G401 (cell line): ENCODE results near the gene SNAP29. TPM values are rescaled to one million over a fixed set of nuclear protein-coding genes. Genes with fewer than 3 reads are reported as not detected.

Source experiments
- DNase-seq: peaks from one replicate; pipeline ENCODE4 v3.0.0-alpha.2; 2015; ENCODE audit warnings: low spot score
- in situ Hi-C: cut with HindIII; loops from 2 replicates; pipeline ENCODE4 v1.10.0; 2016; ENCODE audit warnings: low sequenced_read_pairs, mixed read lengths
- total RNA-seq: library from RNA; depleted of rRNA; stranded (reverse); fragments of >200 nt; shearing (Covaris generic); gene quantifications from 2 replicates; pipeline ENCODE4 v1.2.3, GENCODE V29; 2014

SNAP29 gene
- total RNA-seq, 1 experiment from 2014 or later, result 8.3 TPM

DNA sequence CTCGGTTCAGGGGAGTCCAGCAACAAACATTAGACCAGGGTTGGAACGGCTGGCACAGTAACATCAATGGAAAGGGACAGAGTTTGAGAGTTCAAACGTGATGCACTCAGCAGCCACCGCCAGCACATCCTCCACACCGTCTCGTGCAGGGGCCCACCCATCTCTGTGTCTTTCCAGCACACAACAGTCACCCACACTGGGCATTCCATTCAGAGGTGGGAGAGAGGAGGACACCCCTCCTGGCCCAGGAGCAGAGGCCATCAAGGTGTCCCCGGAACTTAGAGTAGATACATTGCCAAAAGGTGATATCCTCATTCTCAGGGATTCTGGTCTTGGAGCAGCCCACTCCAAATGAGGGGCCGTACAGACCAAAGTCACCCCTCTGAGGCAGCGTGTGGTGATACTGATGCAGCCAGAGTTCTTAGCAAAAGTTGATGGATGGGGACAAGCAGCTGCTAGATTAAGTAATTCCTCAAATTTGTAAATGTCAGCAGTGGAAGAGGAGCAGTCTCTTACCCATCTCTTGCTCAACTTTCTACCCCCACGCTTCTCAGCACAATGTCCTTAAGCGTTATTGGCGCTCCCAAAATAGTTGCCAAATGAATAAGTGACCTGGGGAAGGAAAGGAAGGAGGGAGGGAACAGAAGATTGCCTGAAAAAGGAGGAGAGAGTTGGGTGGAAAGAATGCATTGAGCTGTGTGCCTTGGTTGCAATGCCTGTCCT lies 5.5 kb downstream of the SNAP29 start:
- DNase-seq, result no peak
- in situ Hi-C loops, result no loop called here

- in situ Hi-C loops, result no loop called here
- DNase-seq, result no peak
These were observed 6.5 kb downstream of the SNAP29 start for GRCh38 chr22:20865331-20865730.

- in situ Hi-C loops, result no loop called here
- DNase-seq, result no peak
These were observed 7.2 kb downstream of the SNAP29 start for GRCh38 chr22:20865875-20866445.

DNA sequence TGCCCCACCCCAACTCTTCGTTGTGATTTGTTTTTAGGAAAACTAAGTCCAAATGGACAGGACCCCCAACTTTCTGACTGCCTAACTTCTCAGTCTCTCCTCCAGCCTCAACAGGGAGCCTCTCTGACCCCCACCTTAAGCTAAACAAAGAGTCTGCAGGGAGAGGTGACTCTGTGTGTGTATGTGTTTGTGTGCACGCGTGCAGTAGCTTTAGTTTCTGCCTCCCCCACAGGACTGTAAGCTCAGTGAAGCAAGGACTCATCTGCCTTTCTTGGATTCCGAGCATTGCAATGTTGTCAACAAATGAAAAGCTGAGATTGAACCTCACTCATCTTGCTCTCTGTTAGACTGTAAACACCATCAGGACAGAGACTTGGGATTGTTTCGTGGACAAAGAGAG lies 7.9 kb downstream of the SNAP29 start:
- no peak for DNase-seq
- in situ Hi-C loops, result no loop called here

GRCh38 chr22:20867179-20868024 lies 8.6 kb downstream of the SNAP29 start:
- in situ Hi-C loops, result no loop called here
- peak; percentile 40 for DNase-seq

GRCh38 chr22:20868025-20868962 lies 9.5 kb downstream of the SNAP29 start:
- DNase-seq, result no peak
- in situ Hi-C loops, result no loop called here

DNA sequence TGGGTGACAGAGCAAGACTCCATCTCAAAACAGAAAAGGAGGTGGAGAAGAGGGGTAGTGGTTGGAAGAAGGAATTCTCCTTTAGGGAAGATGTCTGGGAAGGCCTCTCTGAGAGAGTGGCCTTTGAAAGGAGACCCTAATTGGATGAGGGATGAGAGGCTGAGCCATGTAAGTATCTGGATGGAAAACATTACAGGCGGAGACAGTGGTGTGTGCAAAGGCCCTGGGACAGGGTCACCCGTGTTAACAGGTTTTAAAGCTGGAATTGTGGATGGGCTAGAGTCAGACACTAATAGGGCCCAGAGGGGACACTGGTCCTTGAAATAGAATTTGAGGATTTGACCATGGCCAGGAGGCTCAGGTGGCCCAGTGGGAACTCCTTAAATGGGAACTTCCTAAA lies 10.4 kb downstream of the SNAP29 start:
- DNase-seq, result no peak
- in situ Hi-C loops, result no loop called here

- no peak for DNase-seq
- in situ Hi-C loops, result no loop called here
These were observed 14.4 kb downstream of the SNAP29 start for GRCh38 chr22:20873214-20873613.

DNA sequence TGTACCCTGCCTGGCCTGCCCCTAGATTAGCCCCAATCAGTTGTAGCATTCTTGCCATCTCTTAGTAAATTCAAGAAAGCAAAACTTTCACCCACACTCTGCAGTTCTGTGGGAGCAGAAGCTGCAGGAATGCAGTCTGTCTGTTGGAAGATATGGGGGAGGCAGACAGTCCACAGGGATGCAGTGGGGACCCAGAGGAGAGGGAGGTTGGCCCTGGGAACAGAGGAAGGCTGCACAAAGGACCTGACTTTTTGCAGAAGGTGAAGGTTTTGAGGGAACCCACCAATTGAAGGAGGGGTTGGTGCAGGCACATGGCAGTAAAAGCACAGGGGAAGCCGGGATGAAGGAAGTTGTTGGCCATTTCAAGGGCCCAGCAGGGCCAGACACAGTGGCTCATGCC lies 16.5 kb downstream of the SNAP29 start:
- in situ Hi-C loops, result no loop called here
- no peak for DNase-seq

GRCh38 chr22:20877715-20878114 lies 18.9 kb downstream of the SNAP29 start:
- DNase-seq, result no peak
- in situ Hi-C loops, result no loop called here

DNA sequence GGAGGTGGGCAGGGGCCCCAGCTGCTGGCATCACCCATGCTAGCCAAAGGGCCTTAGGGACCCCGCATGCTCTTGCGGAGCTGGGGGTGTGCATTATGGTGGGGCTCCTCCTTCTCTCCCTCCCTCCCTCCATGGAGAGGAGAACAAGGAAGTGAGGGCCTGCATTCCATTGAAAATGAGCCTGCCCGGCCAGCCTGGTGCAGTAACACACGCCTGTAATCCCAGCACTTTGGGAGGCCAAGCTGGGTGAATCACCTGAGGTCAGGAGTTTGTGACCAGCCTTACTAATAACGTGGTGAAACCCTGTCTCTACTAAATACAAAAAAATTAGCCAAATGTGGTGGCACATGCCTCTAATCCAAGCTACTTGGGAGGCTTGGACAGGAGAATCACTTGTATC lies 22.4 kb downstream of the SNAP29 start:
- in situ Hi-C loops, result no loop called here
- DNase-seq, result no peak

GRCh38 chr22:20881869-20882815 lies 23.3 kb downstream of the SNAP29 start:
- no peak for DNase-seq
- in situ Hi-C loops, result no loop called here

GRCh38 chr22:20882855-20883254 lies 24.0 kb downstream of the SNAP29 start:
- in situ Hi-C loops, result no loop called here
- no peak for DNase-seq

DNA sequence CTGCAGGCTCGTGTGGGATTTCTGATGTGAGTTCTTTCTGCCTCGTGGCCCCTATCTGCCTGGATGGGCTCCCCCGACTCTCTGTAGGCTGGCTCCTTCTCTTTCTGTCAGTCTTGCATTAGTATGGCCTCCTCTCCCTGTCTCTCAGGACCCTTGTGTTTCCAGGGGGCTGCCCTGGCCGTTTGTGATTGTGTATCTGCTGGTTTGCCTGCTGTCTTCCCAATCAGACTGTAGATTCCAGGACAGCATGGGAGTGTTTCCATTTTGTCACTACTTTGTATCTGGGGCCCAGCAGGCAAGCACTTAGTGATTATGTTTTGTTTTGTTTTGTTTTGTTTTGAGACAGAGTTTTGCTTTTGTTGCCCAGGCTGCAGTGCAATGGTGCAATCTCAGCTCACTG lies 25.6 kb downstream of the SNAP29 start:
- no peak for DNase-seq
- in situ Hi-C loops, result no loop called here

DNA sequence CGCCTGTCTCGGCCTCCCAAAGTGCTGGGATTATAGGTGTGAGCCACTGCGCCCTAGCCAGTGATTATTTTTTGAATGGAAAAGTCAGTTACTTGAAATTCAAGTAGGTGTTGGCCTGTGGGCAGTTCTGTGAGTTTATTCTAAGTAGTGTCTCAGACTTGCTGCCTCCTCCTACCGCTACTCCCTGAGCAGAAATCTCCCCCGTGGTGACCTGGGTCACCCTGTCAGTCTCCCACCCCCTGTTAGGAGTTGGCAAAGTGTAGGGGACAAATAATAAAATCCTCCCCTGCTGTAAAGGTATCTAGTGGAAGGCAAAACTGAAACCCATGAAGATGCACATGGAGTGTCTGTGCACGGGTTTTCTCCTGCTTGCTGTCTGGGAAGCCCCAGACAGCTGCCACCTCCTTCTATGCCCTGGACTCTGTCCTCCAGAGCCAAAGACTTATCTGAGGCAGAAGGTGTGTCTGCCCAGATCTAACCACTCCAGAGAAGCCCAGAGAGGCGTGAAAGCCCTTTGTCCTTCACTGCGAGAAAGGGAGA lies 26.3 kb downstream of the SNAP29 start:
- no peak for DNase-seq
- in situ Hi-C loops, result no loop called here

- DNase-seq, result peak; percentile 83
- in situ Hi-C loops, result no loop called here
These were observed 26.9 kb downstream of the SNAP29 start for GRCh38 chr22:20885557-20886323.

DNA sequence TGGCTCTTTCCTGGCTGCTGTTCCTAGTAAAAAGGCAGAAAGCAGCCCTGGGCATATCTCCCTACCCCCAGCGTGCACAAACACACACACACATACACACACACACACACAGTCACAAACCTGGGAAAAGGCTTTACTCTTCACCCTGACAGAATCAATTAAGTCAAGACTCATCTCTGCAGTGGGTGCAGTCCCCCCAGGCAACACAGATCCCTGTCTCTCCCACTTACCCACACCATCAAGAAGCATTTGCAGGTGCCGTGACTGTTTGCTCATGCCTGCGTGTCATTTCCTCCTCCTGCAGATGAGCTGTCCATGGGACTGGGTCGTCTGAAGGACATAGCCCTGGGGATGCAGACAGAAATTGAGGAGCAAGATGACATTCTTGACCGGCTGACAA lies 28.6 kb downstream of the SNAP29 start:
- no peak for DNase-seq
- in situ Hi-C loops, result no loop called here
